ENCODE results near the gene ACTR1B.

DNA sequence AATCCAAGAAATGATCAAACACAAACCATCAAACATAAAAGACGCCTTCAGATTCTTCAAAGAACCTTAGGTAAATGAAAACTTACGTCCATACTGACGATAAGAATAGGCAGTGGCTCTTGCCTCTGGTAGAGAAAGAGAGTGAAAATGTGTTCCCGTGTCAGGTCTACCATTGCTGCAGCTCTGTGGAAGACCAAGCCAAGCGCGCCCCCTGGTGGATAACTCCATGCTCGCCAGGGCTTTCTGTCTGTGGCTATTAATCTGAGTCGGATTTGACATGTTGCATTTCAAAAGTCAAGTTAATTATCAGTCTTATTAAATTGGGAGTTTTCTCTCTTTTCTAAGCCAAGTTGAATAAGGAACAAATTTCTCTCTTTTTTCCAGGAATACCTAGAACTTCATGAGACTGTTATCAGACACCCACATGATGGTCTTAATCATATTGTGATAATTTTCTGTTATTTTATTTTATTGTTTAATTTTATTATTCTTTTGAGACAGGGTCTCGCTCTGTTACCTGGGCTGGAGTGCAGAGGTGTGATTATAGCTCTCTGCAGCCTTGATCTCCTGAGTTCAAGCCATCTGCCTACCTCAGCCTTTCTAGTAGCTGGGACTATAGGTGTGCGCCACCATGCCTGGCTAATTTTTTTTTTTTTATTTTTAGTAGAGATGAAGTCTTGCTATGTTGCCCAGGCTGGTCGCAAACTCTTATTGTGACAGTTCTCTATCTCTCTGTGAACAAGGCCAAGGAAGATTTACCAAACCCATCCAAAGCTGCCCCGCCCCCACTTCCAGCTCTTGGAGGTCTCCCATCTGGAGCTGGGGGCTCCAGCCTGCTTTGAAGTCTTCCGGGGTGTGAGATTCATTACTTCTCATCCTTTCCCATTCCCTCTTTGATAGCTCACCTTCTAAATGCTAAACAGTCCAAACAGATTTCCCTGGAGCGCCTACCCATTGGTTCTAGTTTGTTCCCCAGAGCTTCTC lies 33.7 kb upstream of the ACTR1B start:
- TF ChIP-seq, protein P1, sequence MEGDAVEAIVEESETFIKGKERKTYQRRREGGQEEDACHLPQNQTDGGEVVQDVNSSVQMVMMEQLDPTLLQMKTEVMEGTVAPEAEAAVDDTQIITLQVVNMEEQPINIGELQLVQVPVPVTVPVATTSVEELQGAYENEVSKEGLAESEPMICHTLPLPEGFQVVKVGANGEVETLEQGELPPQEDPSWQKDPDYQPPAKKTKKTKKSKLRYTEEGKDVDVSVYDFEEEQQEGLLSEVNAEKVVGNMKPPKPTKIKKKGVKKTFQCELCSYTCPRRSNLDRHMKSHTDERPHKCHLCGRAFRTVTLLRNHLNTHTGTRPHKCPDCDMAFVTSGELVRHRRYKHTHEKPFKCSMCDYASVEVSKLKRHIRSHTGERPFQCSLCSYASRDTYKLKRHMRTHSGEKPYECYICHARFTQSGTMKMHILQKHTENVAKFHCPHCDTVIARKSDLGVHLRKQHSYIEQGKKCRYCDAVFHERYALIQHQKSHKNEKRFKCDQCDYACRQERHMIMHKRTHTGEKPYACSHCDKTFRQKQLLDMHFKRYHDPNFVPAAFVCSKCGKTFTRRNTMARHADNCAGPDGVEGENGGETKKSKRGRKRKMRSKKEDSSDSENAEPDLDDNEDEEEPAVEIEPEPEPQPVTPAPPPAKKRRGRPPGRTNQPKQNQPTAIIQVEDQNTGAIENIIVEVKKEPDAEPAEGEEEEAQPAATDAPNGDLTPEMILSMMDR (IDR thresholded peaks at IDR 0.05), result peak in 2 of 3 donors; percentile 18 to 78
- TF ChIP-seq POLR2A (IDR thresholded peaks at IDR 0.05), result no peak

Measured in lower leg skin (tissue), 3 donors.